LHCN-M2 (cell line): ENCODE measurements around the gene SLC7A1. TPM values are rescaled to one million over a fixed set of nuclear protein-coding genes. Genes with fewer than 3 reads are reported as not detected.
"Not testable (repeated sequence)": the region's sequence is repeated elsewhere in the genome, so short reads cannot be mapped to it uniquely, and the experiment has no call there.

ENCODE experiments used
- DNase-seq: peaks from one replicate; pipeline ENCODE4 v3.0.0-alpha.2; 2012; ENCODE audit warnings: low read depth
- polyA plus RNA-seq: library from polyadenylated mRNA; unstranded; fragments of >200 nt; gene quantifications from one replicate; pipeline ENCODE4 v1.2.1, GENCODE V29; 2012; ENCODE audit warnings: missing spikeins
- total RNA-seq: library from RNA; depleted of rRNA; stranded (reverse); fragments of >200 nt; gene quantifications from 2 replicates; pipeline ENCODE4 v1.2.3, GENCODE V29; 2014; rRNA removed

The SLC7A1 gene
- 8.9 and 13.8 TPM in 2 replicates for total RNA-seq
- polyA plus RNA-seq: 18.0 TPM

- peak; percentile 71 for DNase-seq
Measured at GRCh38 chr13:29595380-29596063, at the start of gene SLC7A1. SLC7A1 (minus strand) TSS chr13:29595688; CDS start chr13:29536188, 59,500 bp downstream.

- no peak for DNase-seq
Measured at GRCh38 chr13:29640665-29641064, 45.2 kb upstream of the SLC7A1 start.

- not testable (repeated sequence) for DNase-seq
Measured at GRCh38 chr13:29636831-29637230, 41.3 kb upstream of the SLC7A1 start.

- no peak for DNase-seq
Measured at GRCh38 chr13:29624997-29625396, 29.5 kb upstream of the SLC7A1 start.

- DNase-seq: no peak
Measured at GRCh38 chr13:29621841-29622240, 26.4 kb upstream of the SLC7A1 start.

GRCh38 chr13:29621051-29621800 lies 25.7 kb upstream of the SLC7A1 start:
- DNase-seq: peak; percentile 46

GRCh38 chr13:29619995-29620394 lies 24.5 kb upstream of the SLC7A1 start:
- peak; percentile 13 for DNase-seq

- DNase-seq: no peak
Measured at GRCh38 chr13:29613101-29613500, 17.6 kb upstream of the SLC7A1 start.

GRCh38 chr13:29607465-29607864 lies 12.0 kb upstream of the SLC7A1 start:
- DNase-seq: no peak

- DNase-seq: no peak
Measured at GRCh38 chr13:29605860-29606526, 10.5 kb upstream of the SLC7A1 start.

GRCh38 chr13:29598321-29598720 lies 2.8 kb upstream of the SLC7A1 start:
- DNase-seq: no peak

- no peak for DNase-seq
Measured at GRCh38 chr13:29597706-29598105, 2.2 kb upstream of the SLC7A1 start.

GRCh38 chr13:29597246-29597645 lies 1.8 kb upstream of the SLC7A1 start:
- DNase-seq: no peak

- no peak for DNase-seq
Measured at GRCh38 chr13:29596064-29596418, 553 bp upstream of the SLC7A1 start.

GRCh38 chr13:29594710-29595379 lies 643 bp downstream of the SLC7A1 start:
- DNase-seq: peak; percentile 56

- DNase-seq: peak; percentile 77
Measured at GRCh38 chr13:29594303-29594709, 1.2 kb downstream of the SLC7A1 start.

GRCh38 chr13:29593605-29594297 lies 1.7 kb downstream of the SLC7A1 start:
- DNase-seq: no peak

GRCh38 chr13:29591310-29591709 lies 4.2 kb downstream of the SLC7A1 start:
- peak; percentile 26 for DNase-seq

- DNase-seq: no peak
Measured at GRCh38 chr13:29589967-29590366, 5.5 kb downstream of the SLC7A1 start.

GRCh38 chr13:29589234-29589633 lies 6.3 kb downstream of the SLC7A1 start:
- peak; percentile 22 for DNase-seq

GRCh38 chr13:29587645-29588044 lies 7.8 kb downstream of the SLC7A1 start:
- no peak for DNase-seq
